ENCODE measurements around the gene AP2B1.

AP2B1 gene

DNA sequence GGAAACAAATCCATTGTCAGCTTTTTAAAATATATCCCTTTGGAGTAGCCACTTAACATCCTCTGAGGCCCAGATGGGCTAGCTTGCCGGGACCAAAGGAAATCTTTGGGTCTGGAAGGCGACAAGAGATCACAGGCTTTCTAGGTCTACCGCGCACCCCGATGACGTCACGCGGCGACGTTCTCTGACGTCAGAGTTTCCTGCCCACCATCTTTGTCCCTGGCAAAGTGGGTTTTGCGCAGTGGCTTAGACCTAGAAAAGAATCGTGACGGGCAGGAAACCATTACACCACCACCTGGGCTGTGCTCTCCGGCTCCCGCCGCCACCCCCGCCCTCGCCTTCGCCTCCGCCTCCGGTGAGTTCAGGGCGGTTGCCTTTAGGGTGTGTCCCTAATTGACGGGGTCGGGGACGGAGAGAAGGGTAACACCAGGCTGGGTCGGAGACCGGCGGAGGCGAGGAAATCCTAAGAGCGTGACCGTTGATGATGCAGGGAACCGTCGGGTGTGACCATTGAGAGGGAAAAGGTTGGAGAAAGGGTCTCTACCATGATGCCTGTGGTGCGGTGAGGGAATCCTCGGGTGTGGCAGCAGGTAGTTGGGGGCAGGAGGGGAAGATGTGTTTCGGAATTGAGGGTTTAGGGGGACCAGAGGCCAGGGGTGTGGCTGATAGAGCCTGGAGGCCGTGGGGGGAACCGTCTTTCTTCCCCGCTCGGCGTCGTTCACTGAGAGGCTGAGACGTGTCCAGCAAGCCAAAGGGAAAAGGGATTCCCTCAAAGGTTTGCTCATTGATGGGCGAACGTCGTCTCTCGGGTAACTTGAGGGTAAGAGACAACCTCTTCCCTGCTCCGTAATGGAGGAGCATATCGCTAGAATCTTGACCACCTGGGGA is at the start of gene AP2B1:
AP2B1 (plus strand) TSS at position 249 of the 888 bp plus-strand sequence. CDS start 6,709 bp downstream, outside the sequence.
- peak; percentile 94 for DNase-seq (ENCODE audit: extremely low read depth, low read depth)
- peak within 1 kb of the TSS; percentile 98 for H3K4me3 ChIP-seq (replicated peaks; ENCODE audit: low read depth, low read length)
- no peak for TF ChIP-seq CTCF (IDR thresholded peaks at IDR 0.05; ENCODE audit: low read depth, low read length, missing control alignments)

DNA sequence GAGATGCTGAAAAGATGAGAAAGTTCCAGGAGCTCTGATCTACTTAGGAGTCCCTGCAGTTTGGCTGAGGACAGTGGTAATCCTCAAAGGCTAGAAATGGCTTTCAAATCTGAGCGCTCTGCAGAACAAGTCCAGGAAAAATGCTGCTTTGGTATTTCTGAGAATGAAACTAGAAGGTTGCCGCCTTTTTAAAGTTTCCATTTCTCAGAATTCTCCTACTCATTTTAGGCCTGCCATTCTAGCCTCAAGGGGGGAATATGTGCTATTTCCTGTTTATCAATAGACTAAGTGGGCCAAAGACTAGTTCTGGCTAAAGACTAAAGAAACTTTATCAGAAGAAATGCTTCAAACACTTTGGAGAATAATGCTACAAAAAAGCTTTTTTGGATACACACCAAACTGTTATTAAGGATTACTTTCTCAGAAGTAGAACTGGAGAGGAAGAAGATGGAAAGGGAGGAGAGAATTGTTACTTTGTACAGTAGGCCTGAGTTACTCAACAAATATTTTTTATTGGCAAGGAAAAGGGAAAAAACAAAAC is 49.5 kb upstream of the AP2B1 start, which contains the start of gene SLFN12L:
SLFN12L (minus strand) TSS at position 78 of the 541 bp plus-strand sequence. CDS start 15,314 bp downstream, outside the sequence.
- no peak within 1 kb of the TSS for H3K4me3 ChIP-seq (replicated peaks; ENCODE audit: low read depth, low read length)
- no peak for DNase-seq (ENCODE audit: extremely low read depth, low read depth)
- TF ChIP-seq CTCF (IDR thresholded peaks at IDR 0.05; ENCODE audit: low read depth, low read length, missing control alignments): no peak

DNA sequence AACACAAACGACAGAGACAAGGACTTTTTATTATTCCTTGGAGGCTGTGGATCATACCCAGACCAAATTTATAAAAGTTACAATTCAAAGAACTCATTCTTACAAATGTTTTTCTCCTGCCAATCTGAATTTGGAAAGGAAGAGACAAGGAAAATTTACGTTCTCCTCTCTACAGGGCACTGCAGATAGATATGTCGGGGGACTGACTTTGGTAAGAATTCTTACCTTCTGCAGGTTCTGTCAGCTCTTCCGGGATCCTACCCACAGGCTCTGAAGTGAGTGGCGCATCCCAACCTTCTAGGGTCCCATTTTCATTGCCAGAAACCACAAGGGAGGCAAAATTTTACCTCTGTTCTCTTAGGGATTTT is 47.5 kb upstream of the AP2B1 start:
- no peak for DNase-seq (ENCODE audit: extremely low read depth, low read depth)
- H3K4me3 ChIP-seq (replicated peaks; ENCODE audit: low read depth, low read length): no peak overlapping the region
- no peak for TF ChIP-seq CTCF (IDR thresholded peaks at IDR 0.05; ENCODE audit: low read depth, low read length, missing control alignments)

DNA sequence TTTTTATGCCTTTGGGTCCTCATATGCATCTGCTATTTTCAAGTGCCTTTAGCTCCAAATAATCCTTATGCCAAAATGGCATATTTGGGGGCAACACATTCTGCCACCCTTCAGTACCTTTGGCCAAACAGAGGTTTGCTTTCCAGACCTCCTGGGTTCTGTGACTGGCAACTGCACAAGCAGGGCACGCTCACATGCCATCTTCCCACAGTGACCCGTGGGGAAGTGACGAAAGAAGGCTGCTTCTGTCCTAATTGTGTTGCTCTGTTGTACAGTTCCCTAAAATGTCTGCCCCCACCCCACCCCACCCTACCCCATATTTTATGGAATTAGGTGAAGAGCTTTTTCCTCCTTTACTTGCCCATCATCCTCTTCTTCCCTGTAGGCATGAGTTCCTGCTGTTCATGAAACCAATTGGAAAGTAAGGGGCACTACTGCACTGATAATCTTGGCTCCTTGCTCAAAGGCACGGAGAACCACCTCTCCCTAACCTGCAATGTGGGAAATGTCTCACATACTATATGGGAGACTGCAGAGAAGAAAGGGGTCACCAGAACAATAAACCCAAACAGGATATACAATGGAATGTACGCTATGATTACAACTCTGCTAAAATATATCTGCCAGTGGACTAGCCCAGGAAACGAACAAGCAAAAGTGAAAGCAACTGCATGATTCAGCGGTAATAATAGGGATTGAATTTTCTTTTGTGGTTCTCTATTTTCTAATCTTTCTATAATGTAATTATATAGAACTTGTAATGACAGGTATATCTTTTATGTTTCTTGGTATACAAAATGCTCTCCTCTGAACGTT is 46.3 kb upstream of the AP2B1 start:
- no peak for DNase-seq (ENCODE audit: extremely low read depth, low read depth)
- no peak for TF ChIP-seq CTCF (IDR thresholded peaks at IDR 0.05; ENCODE audit: low read depth, low read length, missing control alignments)
- H3K4me3 ChIP-seq (replicated peaks; ENCODE audit: low read depth, low read length): no peak overlapping the region

GRCh38 chr17:35541434-35541833 is 45.7 kb upstream of the AP2B1 start:
- DNase-seq (ENCODE audit: extremely low read depth, low read depth): no peak
- H3K4me3 ChIP-seq (replicated peaks; ENCODE audit: low read depth, low read length): no peak overlapping the region
- no peak for TF ChIP-seq CTCF (IDR thresholded peaks at IDR 0.05; ENCODE audit: low read depth, low read length, missing control alignments)

GRCh38 chr17:35542990-35543389 is 44.1 kb upstream of the AP2B1 start:
- no peak overlapping the region for H3K4me3 ChIP-seq (replicated peaks; ENCODE audit: low read depth, low read length)
- DNase-seq (ENCODE audit: extremely low read depth, low read depth): no peak
- TF ChIP-seq CTCF (IDR thresholded peaks at IDR 0.05; ENCODE audit: low read depth, low read length, missing control alignments): no peak

All from HFF-Myc (cell line).